Measurements from ENCODE around the gene CBX6. TPM values are rescaled to one million over a fixed set of nuclear protein-coding genes. Genes with fewer than 3 reads are reported as not detected.
"Not testable (repeated sequence)": the region's sequence is repeated elsewhere in the genome, so short reads cannot be mapped to it uniquely, and the experiment has no call there.

Gene CBX6
- total and polyA plus RNA-seq, 8 donors = 8.9 to 46.0 (median 25.9) TPM

- no peak for TF ChIP-seq POLR2A (IDR thresholded peaks at IDR 0.05)
- no peak for TF ChIP-seq POLR2AphosphoS5 (IDR thresholded peaks at IDR 0.05)
- no peak for TF ChIP-seq CTCF (IDR thresholded peaks at IDR 0.05)
- no peak for TF ChIP-seq EP300 (IDR thresholded peaks at IDR 0.05)
- no peak for DNase-seq
- intact Hi-C loops (cut with DNase I; ENCODE audit: low total_unique reads) = no loop called here
- Histone ChIP-seq H3K9me3 (no peaks in the 10 kb centered on the region), H3K36me3 (no peaks in the 10 kb centered on the region), H3K27ac (no peak overlapping the region), H3K4me3 (no peak overlapping the region), H3K27me3 (peaks cover 0 to 14% (median 0%) of the 10 kb centered on the region in 3 donors), H3K4me1 (no peaks in the 10 kb centered on the region)
- 14 to 55% (median 31%) methylated on average over 1 of the region's 1 CpG for WGBS, 5 donors
These were observed 39.4 kb upstream of the CBX6 start for GRCh38 chr22:38911434-38911833.

- Histone ChIP-seq H3K36me3 (no peaks in the 10 kb centered on the region), H3K27me3 (peaks cover 0 to 14% (median 0%) of the 10 kb centered on the region in 3 donors), H3K4me1 (no peaks in the 10 kb centered on the region), H3K9me3 (no peaks in the 10 kb centered on the region), H3K27ac (no peak overlapping the region), H3K4me3 (no peak overlapping the region)
- DNase-seq = no peak
- intact Hi-C loops (cut with DNase I; ENCODE audit: low total_unique reads) = no loop called here
- TF ChIP-seq POLR2AphosphoS5 (IDR thresholded peaks at IDR 0.05) (no peak), POLR2A (IDR thresholded peaks at IDR 0.05) (no peak), EP300 (IDR thresholded peaks at IDR 0.05) (no peak), CTCF (IDR thresholded peaks at IDR 0.05) (no peak)
- 32 to 75% (median 66%) methylated on average over 2 of the region's 2 CpGs for WGBS, 5 donors
These were observed 35.8 kb upstream of the CBX6 start for GRCh38 chr22:38907767-38908166.

- TF ChIP-seq POLR2AphosphoS5 (IDR thresholded peaks at IDR 0.05) (no peak), EP300 (IDR thresholded peaks at IDR 0.05) (no peak), CTCF (IDR thresholded peaks at IDR 0.05) (no peak), POLR2A (IDR thresholded peaks at IDR 0.05) (no peak)
- Histone ChIP-seq H3K27ac (no peak overlapping the region), H3K27me3 (peaks cover 0 to 14% (median 0%) of the 10 kb centered on the region in 3 donors), H3K36me3 (no peaks in the 10 kb centered on the region), H3K4me3 (no peak overlapping the region), H3K4me1 (no peaks in the 10 kb centered on the region), H3K9me3 (no peaks in the 10 kb centered on the region)
- intact Hi-C loops (cut with DNase I; ENCODE audit: low total_unique reads) = no loop called here
- no peak for DNase-seq
- WGBS, 5 donors = 75 to 91% (median 88%) methylated on average over 3 of the region's 3 CpGs
These were observed 34.0 kb upstream of the CBX6 start for GRCh38 chr22:38906052-38906451.

GRCh38 chr22:38904052-38904617 is 32.1 kb upstream of the CBX6 start:
- H3K9me3 ChIP-seq; H3K27ac ChIP-seq; DNase-seq; H3K27me3 ChIP-seq; H3K4me1 ChIP-seq; intact Hi-C loops (cut with DNase I; ENCODE audit: low total_unique reads); H3K36me3 ChIP-seq; H3K4me3 ChIP-seq: not testable (repeated sequence)
- 46 to 73% (median 70%) methylated on average over 5 of the region's 5 CpGs for WGBS, 5 donors

- no peak overlapping the region for H3K27ac ChIP-seq
- no peak for TF ChIP-seq POLR2A (IDR thresholded peaks at IDR 0.05)
- no peak for TF ChIP-seq POLR2AphosphoS5 (IDR thresholded peaks at IDR 0.05)
- TF ChIP-seq EP300 (IDR thresholded peaks at IDR 0.05) = no peak
- no peak for TF ChIP-seq CTCF (IDR thresholded peaks at IDR 0.05)
- H3K4me1 ChIP-seq = no peaks in the 10 kb centered on the region
- no peaks in the 10 kb centered on the region for H3K36me3 ChIP-seq
- no peak overlapping the region for H3K4me3 ChIP-seq
- intact Hi-C loops (cut with DNase I; ENCODE audit: low total_unique reads) = no loop called here
- DNase-seq = no peak
- WGBS, 5 donors = 60 to 82% (median 75%) methylated on average over 4 to 5 of the region's 5 CpGs
- no peaks in the 10 kb centered on the region for H3K9me3 ChIP-seq
- H3K27me3 ChIP-seq = no peaks in the 10 kb centered on the region
These were observed 29.2 kb upstream of the CBX6 start for GRCh38 chr22:38901111-38901641.
